ENCODE measurements around the gene BCL2L14.

- no peak for TF ChIP-seq CTCF (IDR thresholded peaks at IDR 0.05; ENCODE audit: low read depth, low read length, poor library complexity, severe bottlenecking)
- TF ChIP-seq EZH2phosphoT487 (IDR thresholded peaks at IDR 0.05; ENCODE audit: borderline replicate concordance, low read length): no peak
Observed at GRCh38 chr12:12107678-12108077, 36.9 kb downstream of the BCL2L14 start.

Measured in DOHH2 (cell line).